Caco-2 (cell line): ENCODE data around the gene TDRD6. TPM values are rescaled to one million over a fixed set of nuclear protein-coding genes. Genes with fewer than 3 reads are reported as not detected.

Experiments used
- BruUV-seq: library from RNA; stranded (reverse); fragments of 400-500 nt; replicated peaks from 2 replicates; lab custom pipeline; 2021; lab: Mats Ljungman, UMichigan
- CTCF ChIA-PET: fragments of 300-600 bp; sonication (Branson Sonifier 250); formaldehyde crosslinking; loops from one replicate; lab custom pipeline; 2022; ENCODE audit warnings: antibody characterized with exemption; lab: Charles Lee
- POLR2A ChIA-PET: fragments of 300-600 bp; sonication (Branson Sonifier 250); formaldehyde crosslinking; loops from one replicate; lab custom pipeline; 2022; ENCODE audit warnings: antibody characterized with exemption; lab: Charles Lee
- DNase-seq, 2 experiments: peaks; one replicate each; pipeline versions ENCODE4 v3.0.0 to v3.0.0-alpha.2; 2020 to 2022
- H3K27me3 ChIP-seq: replicated peaks from 2 replicates; pipeline ENCODE4 v1.6.0; 2011; ENCODE audit warnings: low read length; ENCODE audit not compliant: control insufficient read depth, insufficient read depth
- H3K36me3 ChIP-seq: 2 replicates; pipeline ENCODE4 v1.5.1; 2011; ENCODE audit warnings: low read length; ENCODE audit not compliant: control insufficient read depth, insufficient read depth
- H3K4me1 ChIP-seq: fragments of 250-450 bp; sonication (Bioruptor Pico); 2 replicates; pipeline ENCODE4 v1.5.1; 2020; ENCODE audit warnings: mild to moderate bottlenecking
- H3K4me3 ChIP-seq: 2 replicates; pipeline ENCODE4 v1.5.1; 2011; ENCODE audit warnings: low read depth, mild to moderate bottlenecking, control low read depth, low read length
- H3K9me3 ChIP-seq: fragments of 250-450 bp; sonication (Bioruptor Pico); 2 replicates; pipeline ENCODE4 v1.5.1; 2020; ENCODE audit warnings: mild to moderate bottlenecking, moderate library complexity
- H3K27ac Mint-ChIP-seq: one replicate; pipeline ENCODE4 v1.8.0; 2022; ENCODE audit warnings: mixed read lengths; ENCODE audit not compliant: unreplicated experiment
- H3K27me3 Mint-ChIP-seq: one replicate; pipeline ENCODE4 v1.8.0; 2022; ENCODE audit warnings: mixed read lengths; ENCODE audit not compliant: insufficient read depth, unreplicated experiment
- H3K36me3 Mint-ChIP-seq: one replicate; pipeline ENCODE4 v1.8.0; 2022; ENCODE audit warnings: mild to moderate bottlenecking, mixed read lengths; ENCODE audit not compliant: insufficient read depth, unreplicated experiment
- H3K4me1 Mint-ChIP-seq: one replicate; pipeline ENCODE4 v1.8.0; 2022; ENCODE audit warnings: low read depth, mixed read lengths; ENCODE audit not compliant: unreplicated experiment
- H3K4me3 Mint-ChIP-seq: one replicate; pipeline ENCODE4 v1.8.0; 2022; ENCODE audit warnings: mild to moderate bottlenecking, moderate library complexity, mixed read lengths; ENCODE audit not compliant: unreplicated experiment
- H3K9me3 Mint-ChIP-seq: one replicate; pipeline ENCODE4 v1.8.0; 2022; ENCODE audit warnings: mixed read lengths; ENCODE audit not compliant: unreplicated experiment
- intact Hi-C: fragments of 100-400 bp; cut with micrococcal nuclease; formaldehyde crosslinking; loops from one replicate; pipeline ENCODE4 v1.10.0; 2022; ENCODE audit not compliant: unreplicated experiment
- total RNA-seq: library from RNA; stranded (reverse); gene quantifications from 2 replicates; pipeline ENCODE4 v1.2.3, GENCODE V29; 2022
- TF ChIP-seq, protein P1 (sequence below), 2 experiments: fragments of 200-600 bp in 1 of 2; IDR thresholded peaks; 1 replicate in 1 of 2; 2 replicates in 1 of 2; pipeline versions ENCODE4 v1.5.1 to v1.8.0; 2011 to 2022; ENCODE audit warnings: antibody characterized with exemption in 1 of 2, control low read depth in 1 of 2, inconsistent platforms in 1 of 2, low read depth in 1 of 2, low read length in 1 of 2, mild to moderate bottlenecking in 1 of 2, moderate library complexity in 1 of 2; ENCODE audit not compliant: insufficient read depth in 1 of 2, severe bottlenecking in 1 of 2, unreplicated experiment in 1 of 2

The TDRD6 gene
- total RNA-seq, 1 experiment from 2014 or later: not detected

GRCh38 chr6:46655803-46656202 is 31.9 kb upstream of the TDRD6 start:
- Histone ChIP-seq H3K36me3 (no peaks in the 10 kb centered on the region), H3K4me1 (peaks cover 7% of the 10 kb centered on the region; the same call in 1 of the 2 replicates), H3K27me3 (no peaks in the 10 kb centered on the region), H3K4me3 (no peak overlapping the region), H3K9me3 (no peaks in the 10 kb centered on the region)
- ChIA-PET POLR2A (no interaction called here), CTCF (no interaction called here)
- H3K27ac Mint-ChIP-seq: no peak overlapping the region
- no TSS peak for BruUV-seq
- no peaks in the 10 kb centered on the region for H3K9me3 Mint-ChIP-seq
- TF ChIP-seq, protein P1, sequence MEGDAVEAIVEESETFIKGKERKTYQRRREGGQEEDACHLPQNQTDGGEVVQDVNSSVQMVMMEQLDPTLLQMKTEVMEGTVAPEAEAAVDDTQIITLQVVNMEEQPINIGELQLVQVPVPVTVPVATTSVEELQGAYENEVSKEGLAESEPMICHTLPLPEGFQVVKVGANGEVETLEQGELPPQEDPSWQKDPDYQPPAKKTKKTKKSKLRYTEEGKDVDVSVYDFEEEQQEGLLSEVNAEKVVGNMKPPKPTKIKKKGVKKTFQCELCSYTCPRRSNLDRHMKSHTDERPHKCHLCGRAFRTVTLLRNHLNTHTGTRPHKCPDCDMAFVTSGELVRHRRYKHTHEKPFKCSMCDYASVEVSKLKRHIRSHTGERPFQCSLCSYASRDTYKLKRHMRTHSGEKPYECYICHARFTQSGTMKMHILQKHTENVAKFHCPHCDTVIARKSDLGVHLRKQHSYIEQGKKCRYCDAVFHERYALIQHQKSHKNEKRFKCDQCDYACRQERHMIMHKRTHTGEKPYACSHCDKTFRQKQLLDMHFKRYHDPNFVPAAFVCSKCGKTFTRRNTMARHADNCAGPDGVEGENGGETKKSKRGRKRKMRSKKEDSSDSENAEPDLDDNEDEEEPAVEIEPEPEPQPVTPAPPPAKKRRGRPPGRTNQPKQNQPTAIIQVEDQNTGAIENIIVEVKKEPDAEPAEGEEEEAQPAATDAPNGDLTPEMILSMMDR (IDR thresholded peaks at IDR 0.05; ENCODE audit: insufficient read depth in 1 of 2, low read depth in 1 of 2, low read length in 1 of 2, severe bottlenecking in 1 of 2, unreplicated experiment in 1 of 2): peak in 1 of 2 experiments; percentile 14
- DNase-seq: peak in 1 of 2 experiments; percentile 30
- peaks cover 20% of the 10 kb centered on the region for H3K27me3 Mint-ChIP-seq
- H3K4me3 Mint-ChIP-seq: no peak overlapping the region
- no peaks in the 10 kb centered on the region for H3K36me3 Mint-ChIP-seq
- intact Hi-C loops: no loop called here
- H3K4me1 Mint-ChIP-seq: peaks cover 5% of the 10 kb centered on the region

DNA sequence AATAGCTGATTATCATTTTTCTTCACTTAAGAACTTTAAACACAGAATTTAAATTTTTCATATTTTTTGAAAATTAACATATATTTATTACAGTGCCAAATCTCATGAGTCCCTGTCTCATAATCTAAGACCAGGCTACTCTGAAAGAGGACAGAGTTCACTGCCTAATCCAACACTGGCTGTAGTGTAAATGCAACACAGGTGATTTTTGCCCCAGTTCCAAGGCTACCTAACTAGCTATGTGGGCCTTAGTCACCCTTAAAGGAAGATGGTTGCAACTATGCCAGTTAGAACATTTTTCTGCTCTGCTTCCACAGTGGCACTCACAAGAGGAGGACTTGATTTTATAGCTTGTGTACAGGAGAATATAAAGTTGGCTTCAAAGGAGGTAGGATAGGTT is 30.0 kb upstream of the TDRD6 start:
- intact Hi-C loops: no loop called here

DNA sequence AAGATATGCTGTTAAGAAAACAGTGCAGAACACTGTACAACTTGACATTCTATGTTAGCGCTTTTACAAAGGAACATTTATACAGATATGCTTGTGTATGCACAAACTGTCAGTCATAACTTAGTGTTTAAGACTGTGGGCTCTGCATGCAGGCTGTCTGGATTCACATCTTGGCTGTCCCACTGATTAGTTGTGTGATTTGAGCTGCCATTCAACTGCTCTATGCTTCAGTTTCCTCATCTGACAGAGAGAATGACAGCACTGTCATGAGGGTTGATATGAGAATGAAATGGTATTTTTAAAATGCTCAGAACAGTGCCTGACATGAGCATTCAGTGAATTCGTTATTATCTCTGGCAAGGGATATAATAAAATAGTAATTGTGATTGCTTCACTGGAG is 26.2 kb upstream of the TDRD6 start:
- Mint-ChIP-seq H3K9me3 (no peaks in the 10 kb centered on the region), H3K4me3 (no peak overlapping the region), H3K36me3 (no peaks in the 10 kb centered on the region), H3K27ac (no peak overlapping the region), H3K27me3 (peaks cover 6% of the 10 kb centered on the region), H3K4me1 (no peaks in the 10 kb centered on the region)
- no peak for DNase-seq
- no TSS peak for BruUV-seq
- H3K36me3 ChIP-seq: no peaks in the 10 kb centered on the region
- no peaks in the 10 kb centered on the region for H3K9me3 ChIP-seq
- TF ChIP-seq, protein P1 (IDR thresholded peaks at IDR 0.05; ENCODE audit: insufficient read depth in 1 of 2, low read depth in 1 of 2, low read length in 1 of 2, severe bottlenecking in 1 of 2, unreplicated experiment in 1 of 2): no peak
- ChIA-PET POLR2A (no interaction called here), CTCF (no interaction called here)
- intact Hi-C loops: no loop called here
- no peaks in the 10 kb centered on the region for H3K27me3 ChIP-seq
- no peak overlapping the region for H3K4me3 ChIP-seq
- no peaks in the 10 kb centered on the region for H3K4me1 ChIP-seq

More for the DNA sequence above, 30.0 kb upstream of the TDRD6 start:
- POLR2A ChIA-PET: no interaction called here
- BruUV-seq: no TSS peak
- Mint-ChIP-seq H3K36me3 (no peaks in the 10 kb centered on the region), H3K9me3 (no peaks in the 10 kb centered on the region), H3K4me1 (peaks cover 5% of the 10 kb centered on the region), H3K4me3 (no peak overlapping the region), H3K27me3 (peaks cover 18% of the 10 kb centered on the region), H3K27ac (no peak overlapping the region)
- CTCF ChIA-PET: no interaction called here
- H3K4me1 ChIP-seq: peaks cover 7% of the 10 kb centered on the region; the same call in 1 of the 2 replicates
- no peak overlapping the region for H3K4me3 ChIP-seq
- no peaks in the 10 kb centered on the region for H3K9me3 ChIP-seq
- TF ChIP-seq, protein P1 (IDR thresholded peaks at IDR 0.05; ENCODE audit: insufficient read depth in 1 of 2, low read depth in 1 of 2, low read length in 1 of 2, severe bottlenecking in 1 of 2, unreplicated experiment in 1 of 2): no peak
- no peak for DNase-seq
- no peaks in the 10 kb centered on the region for H3K36me3 ChIP-seq
- H3K27me3 ChIP-seq: no peaks in the 10 kb centered on the region
